NOMO-1 (cell line): ENCODE data around the gene SYNE2.

Experiments
- DNase-seq, 2 experiments: peaks; one replicate each; lab custom pipeline; 2025; ENCODE audit not compliant: unreplicated experiment in 2 of 2; lab: John Stamatoyannopoulos, UW

Gene SYNE2

DNA sequence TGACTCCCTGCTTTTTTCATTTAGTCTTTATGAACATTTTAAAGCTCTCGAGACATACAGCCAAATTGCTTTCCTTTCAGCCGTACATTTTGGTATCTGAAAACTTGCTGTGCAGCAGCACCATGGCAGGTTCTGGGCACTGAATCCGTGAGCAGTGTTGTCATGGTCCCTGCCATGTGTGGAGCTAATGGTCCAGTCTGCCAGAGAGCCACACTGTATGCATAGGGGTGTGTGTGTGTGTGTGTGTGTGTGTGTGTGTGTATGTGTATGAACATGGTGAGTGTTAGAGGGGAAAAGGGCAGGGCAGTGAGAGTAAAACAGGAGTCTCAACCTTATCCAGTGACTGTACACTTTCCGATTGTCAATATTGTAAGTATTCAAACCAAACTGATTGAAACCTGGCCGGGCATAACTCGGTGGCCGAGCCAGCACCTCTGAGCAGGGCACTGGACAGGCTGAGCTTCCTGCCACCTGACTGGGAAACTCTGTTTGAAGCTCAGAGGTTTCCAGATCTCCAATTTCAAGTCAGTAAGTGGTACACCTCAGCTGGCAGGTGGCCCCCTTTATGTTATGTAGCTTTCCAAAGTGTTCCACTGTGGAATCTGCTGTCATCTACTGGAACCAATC, 331.4 kb downstream of the SYNE2 start:
- DNase-seq: no peak

GRCh38 chr14:64185184-64185583, 332.4 kb downstream of the SYNE2 start:
- no peak for DNase-seq

DNA sequence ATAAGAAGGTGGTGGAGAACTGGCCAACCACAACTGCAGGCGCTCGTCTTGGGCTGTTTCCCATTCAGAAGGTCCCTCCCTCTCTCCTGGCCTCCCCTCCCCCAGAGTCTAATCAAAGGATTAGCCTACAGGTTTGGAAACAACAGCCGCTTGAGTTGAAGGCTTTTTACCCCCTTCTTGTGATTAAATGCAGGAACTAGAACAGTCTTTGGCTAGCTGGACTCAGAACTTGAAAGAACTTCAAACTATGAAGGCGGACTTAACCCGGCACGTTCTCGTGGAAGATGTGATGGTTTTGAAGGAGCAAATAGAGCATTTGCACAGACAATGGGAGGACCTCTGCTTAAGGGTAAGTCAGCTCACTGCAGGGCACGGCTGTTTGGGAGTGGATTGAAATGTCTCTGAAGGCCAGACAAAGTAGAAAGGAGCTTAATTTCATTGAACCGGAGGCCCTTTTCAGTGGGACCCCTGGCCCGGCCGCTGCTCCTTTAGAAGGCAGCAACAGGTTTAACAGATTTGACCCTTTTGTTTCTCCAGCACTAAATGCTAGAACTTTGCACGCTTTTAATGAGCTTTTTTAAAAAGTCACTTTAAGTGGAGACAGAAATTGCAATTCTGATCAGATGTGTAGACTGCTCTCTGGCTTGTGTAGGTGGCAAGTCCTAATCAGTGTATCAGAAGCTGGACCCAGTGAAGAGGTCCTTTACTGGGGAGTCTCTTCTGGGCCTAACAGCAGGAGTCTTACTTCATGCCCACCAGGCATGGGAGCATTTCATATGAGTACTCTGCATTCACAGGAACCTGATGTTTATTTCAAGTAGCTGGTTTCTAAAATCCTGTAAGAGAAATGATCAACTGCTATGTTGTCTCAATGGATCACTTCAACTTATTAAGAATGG, 333.7 kb downstream of the SYNE2 start:
- DNase-seq: no peak

DNA sequence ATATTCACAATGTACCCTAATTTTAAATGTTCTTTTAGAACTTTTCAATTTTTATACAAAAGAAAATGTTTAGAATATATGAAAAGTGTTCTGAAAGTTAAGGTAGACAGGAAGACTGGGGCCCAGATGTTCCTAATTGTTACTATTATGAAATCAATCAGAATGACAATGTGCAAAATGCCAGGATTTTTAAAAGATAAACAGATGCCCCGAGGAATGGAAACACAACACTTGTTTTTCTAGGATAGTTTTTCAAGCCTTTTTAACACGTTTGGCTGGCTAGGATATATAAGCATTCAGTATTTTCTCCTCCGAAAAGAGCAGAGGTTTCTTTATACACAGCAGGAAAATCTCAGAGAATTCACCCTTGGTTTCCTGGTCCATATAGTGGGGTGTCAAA, 334.5 kb downstream of the SYNE2 start:
- no peak for DNase-seq

GRCh38 chr14:64190974-64191502, 338.2 kb downstream of the SYNE2 start:
- DNase-seq: no peak

- no peak for DNase-seq
Observed at GRCh38 chr14:64191756-64192155, 339.0 kb downstream of the SYNE2 start.

- no peak for DNase-seq
Observed at GRCh38 chr14:64193821-64194220, 341.0 kb downstream of the SYNE2 start.

DNA sequence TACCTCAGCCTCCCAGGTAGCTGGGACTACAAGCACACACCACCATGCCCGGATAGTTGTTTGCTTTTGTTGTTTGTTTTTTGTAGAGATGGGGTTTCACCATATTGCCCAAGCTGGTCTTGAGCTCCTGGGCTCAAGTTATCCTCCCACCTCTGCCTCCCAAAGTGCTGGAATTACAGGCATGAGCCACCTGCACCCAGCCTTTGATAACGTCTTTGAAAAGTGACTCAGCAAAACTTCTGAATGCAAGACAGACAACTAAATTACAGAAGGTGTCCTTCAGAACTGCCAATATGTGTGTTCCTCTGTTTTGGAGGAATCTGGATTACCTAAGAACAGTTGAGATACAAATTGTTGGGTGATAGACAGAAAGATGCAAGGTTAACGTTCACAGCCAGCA, 341.6 kb downstream of the SYNE2 start:
- no peak for DNase-seq

DNA sequence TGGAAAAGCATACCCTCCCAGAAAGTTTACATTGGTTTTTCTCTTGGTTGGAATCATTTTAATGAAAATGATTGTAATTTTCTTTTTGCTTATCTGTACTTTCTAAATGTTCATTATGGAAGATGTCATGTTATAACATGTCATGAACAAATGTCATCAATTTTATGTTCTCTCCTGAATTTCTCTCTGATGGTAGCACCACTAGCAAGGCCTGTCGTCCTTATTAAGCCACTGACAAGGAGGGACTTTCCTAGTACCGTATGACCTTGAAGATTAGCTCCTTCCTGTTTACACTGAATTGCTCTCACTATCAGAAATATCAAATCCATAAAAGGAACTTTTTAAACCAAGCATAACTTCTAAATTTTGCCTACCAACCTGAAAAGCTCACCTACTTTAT, 342.4 kb downstream of the SYNE2 start:
- DNase-seq: no peak

GRCh38 chr14:64196056-64196455, 343.3 kb downstream of the SYNE2 start:
- DNase-seq: no peak

DNA sequence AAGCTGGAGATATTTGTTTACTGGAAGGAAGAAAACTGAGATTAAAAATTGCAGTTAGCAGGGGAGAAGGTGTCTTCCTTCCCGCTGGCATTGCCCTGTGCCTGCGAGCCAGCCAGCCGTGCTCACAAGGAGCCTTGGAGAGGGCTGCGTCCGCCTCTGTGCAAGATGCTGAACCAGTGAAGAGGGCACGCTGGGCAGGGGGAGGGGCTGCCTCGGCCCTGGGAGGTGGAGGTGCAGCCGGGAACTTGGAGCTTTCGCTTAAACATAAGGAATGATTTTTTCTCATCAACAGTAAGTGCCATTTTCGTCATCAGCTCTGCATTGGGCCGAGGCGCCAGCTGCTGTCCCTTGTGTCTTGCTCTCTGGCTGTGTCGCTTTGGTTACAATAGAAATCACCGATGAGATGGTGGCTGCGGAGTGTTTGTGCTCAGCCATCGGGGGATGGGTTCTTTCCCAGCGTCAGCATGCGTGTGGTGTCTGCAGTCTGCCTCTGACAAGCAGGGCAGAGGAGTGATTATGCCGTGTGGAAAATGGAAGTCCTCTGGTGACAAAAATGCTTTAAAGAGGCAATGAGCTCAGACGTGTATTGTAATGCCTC, 344.1 kb downstream of the SYNE2 start:
- no peak for DNase-seq

GRCh38 chr14:64197996-64198395, 345.2 kb downstream of the SYNE2 start:
- no peak for DNase-seq

DNA sequence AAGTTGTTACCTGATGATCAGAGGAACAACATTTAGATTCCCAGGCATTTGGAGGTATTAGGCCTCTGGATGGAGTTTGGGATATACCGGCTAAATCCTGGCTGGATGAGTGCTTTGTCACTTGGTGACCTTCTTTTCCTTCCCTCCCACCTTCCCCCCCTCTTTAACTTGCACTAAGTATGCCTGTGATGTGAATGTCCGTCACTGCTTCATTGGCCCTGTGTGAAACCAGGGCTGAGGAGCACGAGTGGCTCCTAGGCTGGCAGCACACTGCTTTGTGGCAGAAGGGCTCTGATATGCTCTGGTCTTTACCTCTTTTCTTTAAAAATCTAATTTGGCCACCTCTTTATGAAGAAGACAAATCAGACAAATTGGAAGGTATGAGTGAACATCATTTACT, 345.7 kb downstream of the SYNE2 start:
- no peak for DNase-seq

DNA sequence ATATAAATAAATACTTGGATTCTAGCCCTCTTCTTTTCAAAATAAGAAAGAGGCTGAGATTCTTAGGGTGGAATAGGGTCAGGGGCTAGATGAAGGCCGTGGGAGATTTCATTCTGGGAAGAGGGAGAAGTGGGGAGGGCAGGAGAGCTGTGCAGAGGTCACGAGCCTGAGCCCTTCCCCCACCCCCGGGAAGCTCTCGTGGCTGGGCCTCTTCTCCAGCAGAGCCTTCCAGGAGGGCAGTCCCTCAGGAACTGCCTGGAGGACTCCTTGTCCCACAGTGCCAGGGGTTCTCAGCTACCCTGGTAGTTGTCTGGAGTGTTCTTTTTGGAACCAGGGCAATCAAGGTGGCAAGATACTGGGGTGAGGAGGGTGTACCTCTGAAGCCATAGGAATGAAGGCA, 347.4 kb downstream of the SYNE2 start:
- DNase-seq: no peak

DNA sequence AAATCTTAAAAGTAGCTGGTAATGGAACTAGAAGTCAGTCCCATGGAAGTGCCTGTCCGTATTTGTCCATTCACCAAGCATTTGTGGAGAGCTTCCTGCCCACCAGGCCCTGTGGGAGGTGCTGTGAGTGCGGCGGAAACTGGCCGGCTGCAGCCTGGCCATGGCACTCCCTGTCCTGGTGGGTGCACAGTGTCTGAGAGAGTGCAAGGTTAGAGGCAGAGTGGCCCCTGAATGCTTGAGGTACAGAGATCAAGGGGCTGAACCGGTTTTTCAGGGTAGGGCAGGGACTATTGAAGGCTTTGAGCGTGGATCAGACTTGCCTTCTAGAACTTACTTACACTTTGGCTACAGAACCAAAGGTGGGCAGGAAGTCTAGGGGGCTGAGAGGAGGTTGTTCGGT, 348.5 kb downstream of the SYNE2 start:
- no peak for DNase-seq

GRCh38 chr14:64201921-64202545, 349.2 kb downstream of the SYNE2 start:
- no peak for DNase-seq

DNA sequence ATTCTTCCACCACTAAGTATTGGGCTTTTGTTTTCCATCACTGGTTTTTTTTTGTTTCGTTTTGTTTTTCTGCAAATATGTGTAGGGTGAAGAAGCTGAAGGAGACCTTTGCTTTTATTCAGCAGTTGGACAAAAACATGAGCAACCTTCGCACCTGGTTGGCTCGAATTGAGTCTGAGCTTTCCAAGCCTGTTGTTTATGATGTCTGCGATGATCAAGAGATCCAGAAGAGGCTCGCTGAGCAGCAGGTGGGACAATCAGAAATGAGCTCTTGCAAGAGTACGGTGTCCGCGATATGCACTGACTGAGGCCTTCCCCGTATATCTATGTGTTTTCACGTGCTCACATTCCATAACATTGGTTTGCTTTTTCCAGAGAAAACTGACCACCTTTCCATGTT, 349.9 kb downstream of the SYNE2 start:
- DNase-seq: no peak

DNA sequence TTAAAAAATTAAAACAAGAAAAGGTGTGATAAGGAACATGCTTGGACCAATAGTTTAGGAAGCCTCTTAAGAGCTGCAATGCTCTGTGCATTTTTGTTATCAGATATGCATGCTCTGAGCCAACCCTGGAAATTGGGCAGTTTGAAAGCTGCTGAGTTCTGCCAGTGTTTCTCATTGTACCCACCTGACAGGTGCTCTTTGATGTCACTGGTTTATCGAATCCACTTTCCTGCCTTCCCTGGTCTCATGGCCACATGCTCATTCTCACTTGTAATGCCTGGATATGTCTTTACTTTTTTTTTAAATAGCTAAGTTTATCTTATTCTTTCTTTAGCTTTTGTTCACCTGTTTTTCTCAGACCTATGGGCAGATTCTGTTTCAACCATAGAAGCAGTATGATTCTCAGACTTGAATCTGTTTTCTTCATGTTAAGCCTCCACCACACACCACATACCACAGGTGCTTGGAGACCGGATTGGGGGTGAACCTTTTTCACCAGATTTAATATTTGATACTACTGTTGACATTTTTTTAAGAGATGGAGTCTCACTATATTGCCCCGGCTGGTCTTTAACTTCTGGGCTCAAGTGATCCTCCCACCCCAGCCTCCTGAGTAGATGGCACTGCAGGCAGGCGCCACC, 350.7 kb downstream of the SYNE2 start:
- no peak for DNase-seq

DNA sequence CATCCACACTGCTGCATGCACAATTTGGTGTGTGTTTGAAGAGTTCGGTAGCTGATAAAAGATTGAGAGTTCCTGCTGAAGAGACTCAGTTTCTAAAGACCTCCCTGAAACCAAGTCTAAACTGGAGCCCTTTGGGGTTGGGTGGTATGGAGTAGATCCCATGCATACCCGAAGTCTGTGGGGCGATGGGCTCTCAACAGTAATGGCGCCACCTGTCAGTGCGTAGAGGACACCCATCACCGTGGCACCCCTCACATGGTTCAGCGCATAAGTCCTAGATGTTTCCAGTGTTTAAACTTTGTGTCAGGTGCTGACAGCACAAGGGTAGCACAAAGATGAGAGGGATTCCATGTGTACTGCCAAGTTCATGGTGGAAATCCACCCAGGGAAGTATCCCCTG, 355.5 kb downstream of the SYNE2 start:
- no peak for DNase-seq

- no peak for DNase-seq
Observed at GRCh38 chr14:64208981-64209380, 356.2 kb downstream of the SYNE2 start.
